NCI-H2196 (cell line): ENCODE results near the gene ARHGAP27.
"Not testable (repeated sequence)": the region's sequence is repeated elsewhere in the genome, so short reads cannot be mapped to it uniquely, and the experiment has no call there.

Source experiments
- DNase-seq: peaks from one replicate; lab custom pipeline; 2025; ENCODE audit not compliant: unreplicated experiment; lab: John Stamatoyannopoulos, UW

ARHGAP27 gene

DNA sequence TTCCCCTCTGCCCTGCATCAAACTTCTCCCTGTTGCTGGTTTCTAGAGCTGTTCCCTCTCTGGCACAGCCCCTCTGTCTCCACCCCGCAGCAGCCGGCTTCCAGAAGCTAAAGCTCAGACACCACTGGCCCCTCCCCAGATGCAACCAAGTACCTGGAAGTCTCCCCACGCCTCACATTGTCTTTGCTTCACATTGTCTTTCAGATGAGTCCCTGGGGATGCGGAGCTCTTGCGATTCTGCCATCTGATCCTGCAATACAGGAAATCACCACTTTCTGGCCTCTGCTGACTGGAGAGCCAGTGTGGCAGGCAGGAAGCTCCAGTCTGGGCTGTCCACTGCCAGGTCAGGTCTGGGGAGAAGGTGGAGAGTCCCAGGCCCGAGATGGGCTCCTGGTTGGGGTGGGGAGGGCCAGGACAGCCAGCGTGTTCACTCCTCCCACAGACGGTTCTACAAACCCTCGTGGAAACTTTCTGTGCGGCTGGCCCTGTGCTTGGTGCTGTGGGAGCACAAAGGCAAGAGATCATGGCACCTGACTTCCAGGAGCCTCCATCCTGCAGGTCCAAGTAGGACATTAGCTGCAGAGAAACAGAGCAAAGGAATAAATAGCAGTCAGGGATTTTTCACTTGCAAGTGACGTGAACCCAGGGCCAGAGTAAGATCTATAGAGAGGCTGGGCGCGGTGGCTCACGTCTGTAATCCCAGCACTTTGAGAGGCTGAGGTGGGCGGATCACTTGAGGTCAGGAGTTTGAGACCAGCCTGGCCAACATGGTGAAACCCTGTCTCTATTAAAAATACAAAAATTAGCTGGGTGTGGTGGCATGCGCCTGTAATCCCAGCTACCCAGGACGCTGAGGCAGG is 67.9 kb downstream of the ARHGAP27 start:
- no peak for DNase-seq

DNA sequence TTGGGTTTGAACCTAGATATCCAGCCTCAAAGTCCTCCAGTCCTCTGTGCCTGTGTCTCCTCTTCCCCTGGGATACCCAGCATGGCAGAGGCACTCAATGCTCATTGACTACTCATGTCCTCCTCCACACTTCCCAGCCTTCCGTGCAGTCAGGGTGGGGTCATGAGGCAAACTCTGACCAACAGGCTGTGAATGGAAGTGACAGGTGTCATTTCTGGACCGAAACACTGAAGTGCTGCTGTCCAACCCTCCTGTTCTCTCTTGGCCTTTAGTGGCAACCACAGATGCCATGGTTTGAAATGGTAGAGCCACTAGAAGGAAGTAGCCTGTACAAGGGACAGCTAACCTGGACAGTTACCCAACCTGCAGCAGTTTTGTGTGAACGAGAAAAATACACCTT is 69.2 kb downstream of the ARHGAP27 start:
- no peak for DNase-seq

DNA sequence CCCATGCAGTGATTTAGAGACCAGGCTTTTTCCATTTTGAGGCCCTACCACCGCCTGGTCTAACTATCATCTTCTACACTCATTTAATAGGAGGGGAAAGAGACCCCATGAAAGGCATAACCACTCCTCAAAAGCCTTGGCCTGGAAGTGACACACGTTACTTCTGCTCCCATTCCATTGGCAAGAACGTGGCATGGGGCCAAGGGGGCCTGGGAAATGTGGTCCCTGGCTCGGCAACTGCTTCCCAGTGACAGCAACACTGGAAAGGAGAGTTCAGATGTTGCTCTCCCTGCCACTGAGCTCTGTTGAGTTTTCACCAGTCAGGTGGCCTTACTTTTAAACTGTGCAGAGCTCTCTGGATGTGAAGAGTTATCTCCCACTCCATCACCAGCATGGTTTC is 70.7 kb downstream of the ARHGAP27 start:
- DNase-seq = no peak

DNA sequence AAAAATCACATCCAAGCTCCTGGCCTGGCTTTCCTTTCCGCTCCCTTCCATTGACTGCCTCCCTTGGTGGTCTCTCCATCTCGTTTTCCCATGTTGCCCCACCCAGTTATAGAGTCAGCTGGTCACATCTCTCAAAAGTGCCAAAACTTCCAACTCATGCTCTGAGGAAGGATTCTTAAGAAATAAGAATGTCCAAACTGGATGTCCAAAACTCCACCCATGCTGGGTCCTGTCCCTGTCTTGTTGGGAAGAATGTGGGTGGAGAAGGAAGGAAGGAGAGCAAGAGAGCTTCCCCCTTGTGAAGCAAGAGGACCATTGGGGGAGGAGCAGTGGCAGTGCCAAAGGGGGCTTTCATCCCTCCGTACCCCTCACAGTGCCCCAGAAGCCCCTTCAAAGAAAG is 71.2 kb downstream of the ARHGAP27 start:
- DNase-seq = no peak

DNA sequence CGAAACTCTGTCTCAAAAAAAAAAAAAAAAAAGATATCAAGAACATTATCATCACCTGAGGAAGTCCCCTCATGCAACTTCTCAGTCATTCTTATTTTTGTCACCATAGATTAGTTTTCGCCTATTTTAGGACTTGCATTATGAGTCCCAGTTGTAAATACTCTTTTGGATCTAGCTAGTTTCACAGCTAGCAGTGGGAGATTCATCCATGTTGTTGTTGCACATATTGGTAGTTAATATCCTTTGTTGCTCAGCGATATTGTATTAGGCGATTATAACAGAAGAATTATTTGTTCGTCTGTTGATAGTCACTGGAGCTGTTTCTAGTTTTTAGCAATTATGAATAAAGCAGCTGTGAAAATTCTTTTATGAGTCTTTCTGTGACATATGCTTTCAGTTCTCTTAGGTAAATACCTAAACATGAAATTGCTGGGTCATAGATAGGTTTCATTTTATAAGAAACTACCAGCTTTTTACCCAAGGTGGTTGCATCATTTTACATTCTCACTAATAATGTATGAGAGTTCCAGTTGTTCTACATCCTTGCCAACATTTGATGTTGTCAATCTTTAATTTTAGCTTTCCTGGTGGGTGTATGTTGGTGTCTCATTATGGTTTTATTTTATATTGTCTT is 75.2 kb downstream of the ARHGAP27 start:
- DNase-seq = no peak

GRCh38 chr17:45355087-45355486 is 77.6 kb downstream of the ARHGAP27 start:
- DNase-seq = peak; percentile 24

- no peak for DNase-seq
Observed at GRCh38 chr17:45353043-45353442, 79.6 kb downstream of the ARHGAP27 start.

- no peak for DNase-seq
Observed at GRCh38 chr17:45351831-45352230, 80.8 kb downstream of the ARHGAP27 start.

DNA sequence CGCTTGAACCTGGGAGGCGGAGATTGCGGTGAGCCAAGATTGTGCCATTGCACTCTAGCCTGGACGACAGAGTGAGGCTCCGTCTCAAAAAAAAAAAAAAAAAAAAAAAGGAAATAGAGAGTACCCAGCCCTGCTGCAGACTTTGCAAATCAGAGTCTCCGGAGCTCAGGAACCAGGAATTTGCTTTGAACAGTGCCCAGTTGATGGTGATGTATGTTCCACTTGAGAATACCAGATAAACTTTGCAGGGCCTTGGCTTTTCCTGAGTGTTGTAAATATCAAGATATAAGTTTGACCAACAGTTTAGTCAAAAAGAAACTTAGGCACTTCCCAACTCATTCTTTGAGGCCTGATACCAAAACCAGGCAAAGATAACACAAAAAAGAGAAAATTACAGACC is 85.2 kb downstream of the ARHGAP27 start:
- DNase-seq = no peak

DNA sequence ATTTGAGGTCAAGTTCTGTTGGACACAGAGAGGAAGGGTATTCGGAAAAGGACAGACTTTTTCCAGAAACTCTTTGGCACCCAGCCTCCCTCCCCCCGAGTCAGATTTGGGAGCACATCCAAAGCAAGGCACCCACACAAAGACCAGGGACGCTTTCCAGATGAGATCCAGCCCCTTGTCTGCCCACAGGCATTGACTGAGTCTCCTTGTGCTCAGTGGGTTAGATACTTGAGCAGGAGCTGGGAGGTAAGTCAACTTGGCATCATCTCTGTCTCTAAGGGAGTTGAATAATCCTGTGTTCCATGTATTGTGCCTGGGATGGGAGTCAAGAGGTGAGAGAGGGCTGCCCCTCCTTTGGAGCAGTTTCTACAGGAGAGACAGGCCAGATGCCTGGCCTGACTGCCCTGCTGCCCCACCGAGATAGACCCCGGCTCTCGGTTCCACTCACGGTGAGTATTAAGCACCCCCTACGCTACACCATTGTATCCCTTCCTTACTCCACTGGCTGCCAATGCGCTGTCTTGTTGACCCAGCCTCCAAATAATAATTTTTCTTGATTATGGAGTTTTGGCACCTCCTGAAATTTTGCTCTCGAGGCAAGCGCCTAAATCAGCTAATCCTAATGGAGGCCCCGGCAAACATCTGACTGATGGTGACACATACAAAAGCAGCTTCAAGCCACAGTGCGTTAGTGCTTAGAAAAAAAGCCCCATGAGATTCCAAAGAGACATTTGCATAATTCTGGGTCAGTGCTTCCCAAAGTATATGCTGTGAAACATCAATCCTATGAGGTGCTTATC is 86.3 kb downstream of the ARHGAP27 start:
- DNase-seq = no peak

- no peak for DNase-seq
Observed at GRCh38 chr17:45345554-45346215, 87.0 kb downstream of the ARHGAP27 start.

DNA sequence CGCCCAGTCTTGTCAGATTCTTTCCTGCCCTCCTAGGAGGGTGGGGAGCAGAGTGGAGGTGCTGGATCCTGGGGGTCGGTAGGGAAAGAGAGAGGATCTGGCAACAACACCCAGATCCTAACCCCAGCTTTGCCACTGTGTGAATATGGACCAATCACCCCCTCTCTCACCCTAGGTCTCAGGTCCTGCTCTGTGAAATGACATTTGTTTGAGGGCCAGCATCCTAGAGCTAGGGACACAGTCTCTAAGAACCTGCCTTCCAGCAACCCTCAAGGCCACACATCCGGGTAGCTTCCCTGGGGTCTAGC is 87.5 kb downstream of the ARHGAP27 start:
- DNase-seq = no peak

DNA sequence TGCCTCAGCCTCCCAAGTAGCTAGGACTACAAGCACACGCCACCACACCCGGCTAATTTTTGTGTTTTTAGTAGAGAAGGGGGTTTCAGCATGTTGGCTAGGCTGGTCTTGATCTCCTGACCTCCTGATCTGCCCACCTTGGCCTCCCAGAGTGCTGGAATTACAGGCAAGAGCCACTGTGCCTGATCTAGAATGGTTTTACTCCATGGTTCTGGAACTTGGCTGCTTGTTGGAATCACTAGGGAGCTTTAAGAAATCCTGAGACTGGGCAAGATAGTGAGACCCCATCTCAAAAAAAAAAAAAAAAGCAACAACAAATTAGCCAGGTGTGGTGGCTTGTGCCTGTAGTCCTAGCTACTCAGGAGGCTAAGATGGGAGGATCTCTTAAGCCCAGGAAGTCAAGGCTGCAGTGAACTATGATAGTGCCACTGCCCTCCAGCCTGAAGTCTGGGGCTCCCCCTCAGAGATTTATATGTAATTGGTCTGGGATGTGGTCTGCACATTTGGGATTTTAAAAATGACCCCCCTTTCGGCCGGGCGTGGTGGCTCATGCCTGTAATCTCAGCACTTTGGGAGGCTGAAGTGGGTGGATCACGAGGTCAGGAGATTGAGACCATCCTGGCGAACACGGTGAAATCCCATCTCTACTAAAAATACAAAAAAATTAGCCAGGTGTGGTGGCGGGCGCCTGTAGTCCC is 88.6 kb downstream of the ARHGAP27 start:
- not testable (repeated sequence) for DNase-seq
